IPS-18a (cell line): ENCODE measurements around the gene CHST14.

Experiments
- H3K27ac ChIP-seq: one replicate; pipeline ENCODE4 v1.5.1; 2013; ENCODE audit warnings: low read length
- H3K27me3 ChIP-seq: one replicate; pipeline ENCODE4 v1.6.1; 2013; ENCODE audit warnings: mild to moderate bottlenecking, low read length; ENCODE audit not compliant: control insufficient read depth, insufficient read depth
- H3K36me3 ChIP-seq: one replicate; pipeline ENCODE4 v1.6.1; 2013; ENCODE audit warnings: low read depth, low read length; ENCODE audit not compliant: control insufficient read depth
- H3K4me1 ChIP-seq: one replicate; pipeline ENCODE4 v1.6.1; 2013; ENCODE audit warnings: low read depth, low read length; ENCODE audit not compliant: control insufficient read depth
- H3K4me3 ChIP-seq: one replicate; pipeline ENCODE4 v1.5.1; 2013; ENCODE audit warnings: low read length
- H3K9ac ChIP-seq: one replicate; pipeline ENCODE4 v1.6.1; 2013; ENCODE audit warnings: mild to moderate bottlenecking, low read length, moderate library complexity
- H3K9me3 ChIP-seq: one replicate; pipeline ENCODE4 v1.6.1; 2013; ENCODE audit warnings: low read depth, low read length; ENCODE audit not compliant: control insufficient read depth

Gene CHST14

GRCh38 chr15:40456299-40456712, 14.5 kb upstream of the CHST14 start:
- Histone ChIP-seq H3K9me3 (no peaks in the 10 kb centered on the region), H3K27ac (no peak overlapping the region), H3K36me3 (peaks cover 18% of the 10 kb centered on the region), H3K27me3 (no peaks in the 10 kb centered on the region), H3K9ac (no peak overlapping the region), H3K4me1 (peaks cover 17% of the 10 kb centered on the region), H3K4me3 (no peak overlapping the region)

- Histone ChIP-seq H3K36me3 (peaks cover 19% of the 10 kb centered on the region), H3K27me3 (no peaks in the 10 kb centered on the region), H3K4me1 (peaks cover 12% of the 10 kb centered on the region), H3K9ac (no peak overlapping the region), H3K27ac (no peak overlapping the region), H3K4me3 (no peak overlapping the region), H3K9me3 (no peaks in the 10 kb centered on the region)
Measured at GRCh38 chr15:40456738-40457137, 14.0 kb upstream of the CHST14 start.

GRCh38 chr15:40458495-40459371, 12.1 kb upstream of the CHST14 start:
- H3K4me3 ChIP-seq, result no peak overlapping the region
- no peaks in the 10 kb centered on the region for H3K4me1 ChIP-seq
- H3K9me3 ChIP-seq, result no peaks in the 10 kb centered on the region
- no peaks in the 10 kb centered on the region for H3K27me3 ChIP-seq
- no peak overlapping the region for H3K9ac ChIP-seq
- no peak overlapping the region for H3K27ac ChIP-seq
- H3K36me3 ChIP-seq, result peaks cover 34% of the 10 kb centered on the region

- no peaks in the 10 kb centered on the region for H3K27me3 ChIP-seq
- peaks cover 42% of the 10 kb centered on the region for H3K36me3 ChIP-seq
Measured at GRCh38 chr15:40459391-40460015, 11.3 kb upstream of the CHST14 start.

GRCh38 chr15:40460404-40460803, 10.4 kb upstream of the CHST14 start:
- Histone ChIP-seq H3K9ac (no peak overlapping the region), H3K27ac (no peak overlapping the region), H3K27me3 (no peaks in the 10 kb centered on the region), H3K4me3 (no peak overlapping the region), H3K4me1 (no peaks in the 10 kb centered on the region), H3K9me3 (no peaks in the 10 kb centered on the region), H3K36me3 (peaks cover 51% of the 10 kb centered on the region)

More at GRCh38 chr15:40459391-40460015, 11.3 kb upstream of the CHST14 start:
- no peak overlapping the region for H3K9ac ChIP-seq
- H3K27ac ChIP-seq, result no peak overlapping the region
- no peak overlapping the region for H3K4me3 ChIP-seq
- no peaks in the 10 kb centered on the region for H3K4me1 ChIP-seq
- H3K9me3 ChIP-seq, result no peaks in the 10 kb centered on the region

GRCh38 chr15:40461958-40462357, 8.8 kb upstream of the CHST14 start:
- Histone ChIP-seq H3K9ac (no peak overlapping the region), H3K9me3 (no peaks in the 10 kb centered on the region), H3K4me3 (no peak overlapping the region), H3K27ac (no peak overlapping the region), H3K4me1 (no peaks in the 10 kb centered on the region), H3K36me3 (peaks cover 66% of the 10 kb centered on the region), H3K27me3 (no peaks in the 10 kb centered on the region)

GRCh38 chr15:40463279-40463678, 7.5 kb upstream of the CHST14 start:
- Histone ChIP-seq H3K9ac (no peak overlapping the region), H3K9me3 (no peaks in the 10 kb centered on the region), H3K27me3 (no peaks in the 10 kb centered on the region), H3K4me3 (no peak overlapping the region), H3K4me1 (no peaks in the 10 kb centered on the region), H3K36me3 (peaks cover 73% of the 10 kb centered on the region), H3K27ac (no peak overlapping the region)

- Histone ChIP-seq H3K9me3 (no peaks in the 10 kb centered on the region), H3K4me1 (no peaks in the 10 kb centered on the region), H3K9ac (no peak overlapping the region), H3K4me3 (no peak overlapping the region), H3K36me3 (peaks cover 73% of the 10 kb centered on the region), H3K27ac (no peak overlapping the region), H3K27me3 (no peaks in the 10 kb centered on the region)
Measured at GRCh38 chr15:40463886-40464545, 6.8 kb upstream of the CHST14 start.

GRCh38 chr15:40464595-40465185, 6.1 kb upstream of the CHST14 start:
- peaks cover 68% of the 10 kb centered on the region for H3K36me3 ChIP-seq

GRCh38 chr15:40465939-40466338, 4.8 kb upstream of the CHST14 start:
- peaks cover 4% of the 10 kb centered on the region for H3K4me1 ChIP-seq
- no peak overlapping the region for H3K4me3 ChIP-seq
- H3K27ac ChIP-seq, result no peak overlapping the region
- no peak overlapping the region for H3K9ac ChIP-seq
- H3K36me3 ChIP-seq, result peaks cover 56% of the 10 kb centered on the region
- H3K27me3 ChIP-seq, result no peaks in the 10 kb centered on the region
- H3K9me3 ChIP-seq, result no peaks in the 10 kb centered on the region

More at GRCh38 chr15:40464595-40465185, 6.1 kb upstream of the CHST14 start:
- Histone ChIP-seq H3K27me3 (no peaks in the 10 kb centered on the region), H3K4me1 (no peaks in the 10 kb centered on the region), H3K9ac (no peak overlapping the region), H3K27ac (no peak overlapping the region), H3K4me3 (no peak overlapping the region), H3K9me3 (no peaks in the 10 kb centered on the region)
